ENCODE measurements around the gene UBE2G1. TPM values are rescaled to one million over a fixed set of nuclear protein-coding genes. Genes with fewer than 3 reads are reported as not detected.

Gene UBE2G1
- total RNA-seq, 4 donors from 2014 or later, result 50.9 to 77.5 (median 67.9) TPM

GRCh38 chr17:4295686-4296085, 70.8 kb downstream of the UBE2G1 start:
- Histone ChIP-seq H3K4me3 (no peak overlapping the region), H3K9me3 (no peaks in the 10 kb centered on the region), H3K36me3 (peaks cover 0 to 22% of the 10 kb centered on the region in 2 donors), H3K27ac (no peak overlapping the region), H3K4me1 (peaks cover 0 to 26% (median 0%) of the 10 kb centered on the region in 3 donors), H3K27me3 (no peaks in the 10 kb centered on the region)
- WGBS, 2 donors (ENCODE audit: low coverage in 1 of 2), result 57 to 63% methylated on average over 4 of the region's 4 CpGs
- no peak for ATAC-seq
- TF ChIP-seq EP300 (IDR thresholded peaks at IDR 0.05), result no peak
- TF ChIP-seq, protein P1, sequence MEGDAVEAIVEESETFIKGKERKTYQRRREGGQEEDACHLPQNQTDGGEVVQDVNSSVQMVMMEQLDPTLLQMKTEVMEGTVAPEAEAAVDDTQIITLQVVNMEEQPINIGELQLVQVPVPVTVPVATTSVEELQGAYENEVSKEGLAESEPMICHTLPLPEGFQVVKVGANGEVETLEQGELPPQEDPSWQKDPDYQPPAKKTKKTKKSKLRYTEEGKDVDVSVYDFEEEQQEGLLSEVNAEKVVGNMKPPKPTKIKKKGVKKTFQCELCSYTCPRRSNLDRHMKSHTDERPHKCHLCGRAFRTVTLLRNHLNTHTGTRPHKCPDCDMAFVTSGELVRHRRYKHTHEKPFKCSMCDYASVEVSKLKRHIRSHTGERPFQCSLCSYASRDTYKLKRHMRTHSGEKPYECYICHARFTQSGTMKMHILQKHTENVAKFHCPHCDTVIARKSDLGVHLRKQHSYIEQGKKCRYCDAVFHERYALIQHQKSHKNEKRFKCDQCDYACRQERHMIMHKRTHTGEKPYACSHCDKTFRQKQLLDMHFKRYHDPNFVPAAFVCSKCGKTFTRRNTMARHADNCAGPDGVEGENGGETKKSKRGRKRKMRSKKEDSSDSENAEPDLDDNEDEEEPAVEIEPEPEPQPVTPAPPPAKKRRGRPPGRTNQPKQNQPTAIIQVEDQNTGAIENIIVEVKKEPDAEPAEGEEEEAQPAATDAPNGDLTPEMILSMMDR (IDR thresholded peaks at IDR 0.05), result no peak
- TF ChIP-seq POLR2A (IDR thresholded peaks at IDR 0.05), result no peak
- no peak for TF ChIP-seq POLR2AphosphoS5 (IDR thresholded peaks at IDR 0.05)

- H3K9me3 ChIP-seq, result no peaks in the 10 kb centered on the region
- H3K4me1 ChIP-seq, result peaks cover 0 to 21% (median 0%) of the 10 kb centered on the region in 3 donors
- no peak overlapping the region for H3K4me3 ChIP-seq
- peaks cover 0 to 35% of the 10 kb centered on the region in 2 donors for H3K36me3 ChIP-seq
- WGBS, 2 donors (ENCODE audit: low coverage in 1 of 2), result 100% methylated on average over 1 of the region's 1 CpG
- ATAC-seq, result no peak
- no peaks in the 10 kb centered on the region for H3K27me3 ChIP-seq
- no peak overlapping the region for H3K27ac ChIP-seq
- TF ChIP-seq, protein P1 (IDR thresholded peaks at IDR 0.05), result no peak
- TF ChIP-seq POLR2AphosphoS5 (IDR thresholded peaks at IDR 0.05) (no peak), POLR2A (IDR thresholded peaks at IDR 0.05) (no peak), EP300 (IDR thresholded peaks at IDR 0.05) (no peak)
Observed at GRCh38 chr17:4293572-4293971, 72.9 kb downstream of the UBE2G1 start.

GRCh38 chr17:4287710-4288109, 78.8 kb downstream of the UBE2G1 start:
- H3K4me1 ChIP-seq, result no peaks in the 10 kb centered on the region
- ATAC-seq, result no peak
- no peaks in the 10 kb centered on the region for H3K27me3 ChIP-seq
- H3K4me3 ChIP-seq, result no peak overlapping the region
- no peaks in the 10 kb centered on the region for H3K9me3 ChIP-seq
- H3K27ac ChIP-seq, result no peak overlapping the region
- peaks cover 3 to 50% of the 10 kb centered on the region in 2 donors for H3K36me3 ChIP-seq
- TF ChIP-seq, protein P1 (IDR thresholded peaks at IDR 0.05), result no peak
- TF ChIP-seq POLR2AphosphoS5 (IDR thresholded peaks at IDR 0.05) (no peak), EP300 (IDR thresholded peaks at IDR 0.05) (no peak), POLR2A (IDR thresholded peaks at IDR 0.05) (no peak)
- WGBS, 2 donors (ENCODE audit: low coverage in 1 of 2), result 83 to 86% methylated on average over 2 to 3 of the region's 3 CpGs

DNA sequence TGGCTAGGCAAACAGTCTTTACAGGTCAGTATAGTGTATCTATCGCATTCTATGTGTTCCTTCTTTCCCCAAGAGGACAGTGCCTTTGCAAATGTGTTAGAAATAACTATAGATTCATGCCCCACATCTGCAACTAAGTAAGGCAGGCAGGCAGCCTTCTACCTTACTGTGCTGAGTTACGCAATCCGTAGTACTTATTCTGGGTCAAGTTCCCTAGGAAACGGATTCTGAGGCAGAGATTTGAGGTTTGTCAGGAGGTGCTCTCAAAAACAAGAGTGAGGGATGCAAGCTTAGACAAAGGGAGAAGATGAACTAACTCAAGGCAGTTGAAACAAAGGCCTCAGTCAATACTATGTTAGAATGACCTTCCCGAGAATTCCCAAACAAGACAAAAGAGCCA, 90.0 kb downstream of the UBE2G1 start:
- H3K36me3 ChIP-seq, result peaks cover 0 to 45% of the 10 kb centered on the region in 2 donors
- H3K27ac ChIP-seq, result no peak overlapping the region
- H3K4me1 ChIP-seq, result peaks cover 0 to 9% (median 0%) of the 10 kb centered on the region in 3 donors
- no peaks in the 10 kb centered on the region for H3K9me3 ChIP-seq
- no peak overlapping the region for H3K4me3 ChIP-seq
- no peaks in the 10 kb centered on the region for H3K27me3 ChIP-seq
- no peak for ATAC-seq
- 87 to 100% methylated on average over 3 to 5 of the region's 5 CpGs for WGBS, 2 donors (ENCODE audit: low coverage in 1 of 2)
- no peak for TF ChIP-seq POLR2A (IDR thresholded peaks at IDR 0.05)
- TF ChIP-seq, protein P1 (IDR thresholded peaks at IDR 0.05), result no peak

- Histone ChIP-seq H3K27ac (no peak overlapping the region), H3K4me1 (peaks cover 0 to 22% (median 5%) of the 10 kb centered on the region in 3 donors), H3K36me3 (peaks cover 0 to 29% of the 10 kb centered on the region in 2 donors), H3K27me3 (no peaks in the 10 kb centered on the region), H3K4me3 (no peak overlapping the region), H3K9me3 (no peaks in the 10 kb centered on the region)
- no peak for TF ChIP-seq POLR2A (IDR thresholded peaks at IDR 0.05)
- TF ChIP-seq EP300 (IDR thresholded peaks at IDR 0.05), result no peak
- TF ChIP-seq, protein P1 (IDR thresholded peaks at IDR 0.05), result no peak
- no peak for TF ChIP-seq POLR2AphosphoS5 (IDR thresholded peaks at IDR 0.05)
- WGBS, 2 donors (ENCODE audit: low coverage in 1 of 2), result 83 to 91% methylated on average over 4 of the region's 4 CpGs
- no peak for ATAC-seq
Observed at GRCh38 chr17:4272972-4273368, 93.5 kb downstream of the UBE2G1 start.
